GM18873 (cell line): ENCODE measurements around the gene KCTD16.

Source experiments
- ATAC-seq: cut with Tn5 transposase; IDR thresholded peaks from one replicate; pipeline ENCODE4 v1.9.1; 2021; ENCODE audit warnings: mild to moderate bottlenecking, moderate library complexity, moderate number of reproducible peaks; ENCODE audit not compliant: unreplicated experiment, low FRiP score

KCTD16 gene

GRCh38 chr5:144436007-144436406 lies 265.3 kb downstream of the KCTD16 start:
- ATAC-seq: no peak

DNA sequence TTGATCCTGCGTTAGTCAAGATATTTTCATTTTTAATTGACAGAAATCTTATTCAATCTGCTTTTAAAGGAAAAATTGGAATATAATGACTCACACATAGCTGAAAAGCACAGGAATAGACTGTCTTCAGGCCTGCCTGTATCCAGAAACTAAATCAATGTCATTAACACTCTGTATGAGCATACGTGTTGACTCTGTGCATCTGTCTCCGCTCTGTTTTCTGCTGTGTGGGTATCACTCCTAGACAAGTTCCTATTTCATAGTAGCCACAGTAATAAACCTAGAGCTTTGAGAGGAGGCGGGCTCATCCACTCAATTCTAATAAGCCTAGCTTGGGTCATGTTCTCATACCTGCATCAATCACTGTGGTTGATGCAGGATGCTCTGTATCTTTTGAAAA lies 267.6 kb downstream of the KCTD16 start:
- ATAC-seq: no peak

GRCh38 chr5:144448457-144448856 lies 277.8 kb downstream of the KCTD16 start:
- ATAC-seq: no peak

- no peak for ATAC-seq
These were observed 280.7 kb downstream of the KCTD16 start for GRCh38 chr5:144451187-144451973.

DNA sequence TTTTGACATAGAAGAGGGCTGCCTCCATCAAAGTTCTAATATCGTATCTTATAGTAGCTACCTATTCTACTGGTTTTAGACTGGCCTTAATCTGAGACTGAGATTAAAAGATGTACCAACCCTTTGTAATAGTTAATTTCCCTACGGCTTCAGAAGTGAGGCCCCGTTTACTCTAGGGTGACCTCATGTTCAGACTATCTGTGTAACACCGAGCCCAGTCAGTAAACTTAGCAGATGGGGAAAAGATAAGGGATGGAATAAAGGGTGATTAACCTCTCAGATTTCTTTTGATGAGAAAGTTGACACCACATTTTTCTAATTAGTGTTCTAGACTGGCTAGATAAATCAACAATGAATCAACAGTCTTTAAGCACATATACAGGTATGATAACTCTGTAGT lies 283.1 kb downstream of the KCTD16 start:
- no peak for ATAC-seq

- ATAC-seq: no peak
These were observed 286.5 kb downstream of the KCTD16 start for GRCh38 chr5:144457160-144457559.

- ATAC-seq: no peak
These were observed 287.5 kb downstream of the KCTD16 start for GRCh38 chr5:144458216-144458615.

DNA sequence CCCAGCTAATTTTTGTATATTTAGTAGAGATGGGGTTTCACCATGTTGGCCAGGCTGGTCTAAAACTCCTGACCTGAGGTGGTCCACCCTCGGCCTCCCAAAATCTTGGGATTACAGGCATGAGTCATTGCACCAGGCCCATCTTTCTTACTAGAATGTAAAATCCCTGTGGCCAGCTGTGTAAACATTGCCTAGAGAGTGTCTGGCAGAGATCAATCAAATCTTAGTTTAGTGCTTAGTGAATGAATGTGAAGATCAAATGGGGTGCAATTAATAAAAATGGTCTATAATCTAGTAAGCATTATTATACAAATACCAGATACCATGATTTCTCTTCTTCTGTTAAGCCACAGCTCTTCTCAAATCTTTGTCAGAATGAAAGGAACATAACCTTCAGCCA lies 289.9 kb downstream of the KCTD16 start:
- ATAC-seq: no peak

DNA sequence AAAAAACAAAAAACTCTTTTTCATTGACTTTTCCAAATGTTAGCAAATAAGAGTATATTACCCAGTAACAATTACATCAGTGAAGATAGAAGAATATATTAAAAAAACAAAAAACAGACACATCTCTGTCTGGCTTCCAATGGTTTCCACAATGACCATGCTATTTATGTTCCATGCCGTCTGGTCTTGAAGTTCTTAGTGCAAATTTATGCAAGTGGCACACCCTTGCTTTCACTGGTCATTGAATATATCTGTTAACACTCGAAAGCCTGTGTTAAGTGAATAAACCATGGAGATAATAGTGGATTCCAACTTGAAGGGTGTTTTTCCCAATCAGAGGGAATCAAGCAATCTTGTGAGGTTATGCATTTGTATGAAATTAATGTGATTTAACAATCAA lies 291.9 kb downstream of the KCTD16 start:
- ATAC-seq: no peak

DNA sequence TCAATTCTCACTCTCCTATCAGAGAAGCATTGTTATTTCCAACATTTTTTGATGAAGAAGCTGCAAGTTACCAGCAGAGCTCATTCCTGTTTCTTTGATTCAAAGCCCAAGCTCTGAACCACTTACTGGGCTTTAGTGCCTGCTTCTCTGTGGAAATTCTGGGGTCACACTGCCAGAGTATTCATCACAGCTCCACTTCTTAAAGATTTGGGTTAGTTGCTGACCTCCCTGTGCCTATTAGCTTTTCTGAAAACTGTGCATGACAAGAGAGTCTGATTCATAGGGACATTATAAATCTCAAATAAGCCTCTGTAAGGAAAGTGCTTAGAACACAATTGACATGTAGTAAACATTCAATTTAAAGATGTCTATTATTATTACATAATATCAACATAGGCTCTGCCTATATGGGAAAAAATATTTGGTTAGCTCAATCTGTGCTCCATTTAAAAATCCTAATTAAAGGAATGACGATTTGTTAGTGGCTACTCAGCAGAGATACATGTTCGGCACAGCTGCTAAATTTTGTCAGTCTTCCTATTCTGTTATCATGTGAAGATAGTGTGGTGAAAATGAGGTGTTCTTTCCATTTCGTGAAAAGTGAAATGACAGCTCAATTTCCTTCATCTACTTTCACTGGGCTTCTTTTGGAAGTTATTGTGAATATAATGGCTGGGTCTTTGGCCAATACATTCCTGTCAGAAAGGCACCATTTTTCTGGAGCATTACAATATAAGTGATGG lies 293.0 kb downstream of the KCTD16 start:
- ATAC-seq: no peak

DNA sequence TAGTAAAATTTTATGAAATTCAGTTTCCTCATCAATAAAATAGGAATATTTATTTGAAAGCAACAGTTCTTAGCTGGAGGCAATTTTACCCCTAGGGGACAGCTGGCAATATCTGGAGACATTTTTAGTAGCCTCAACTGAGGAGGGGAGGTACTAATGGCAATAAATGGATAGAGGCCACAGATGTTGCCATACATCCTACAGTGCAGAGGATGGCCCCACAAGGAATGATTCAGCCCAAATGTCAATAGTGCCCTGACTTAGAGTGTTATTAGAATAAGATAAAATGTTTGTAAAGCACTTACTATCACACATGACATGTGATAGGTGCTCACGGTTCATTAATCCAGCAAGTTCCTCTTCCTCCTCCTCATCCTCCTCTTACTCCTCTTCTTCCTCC lies 293.6 kb downstream of the KCTD16 start:
- no peak for ATAC-seq

- no peak for ATAC-seq
These were observed 294.8 kb downstream of the KCTD16 start for GRCh38 chr5:144465441-144465840.

- ATAC-seq: no peak
These were observed 297.1 kb downstream of the KCTD16 start for GRCh38 chr5:144467792-144468191.

DNA sequence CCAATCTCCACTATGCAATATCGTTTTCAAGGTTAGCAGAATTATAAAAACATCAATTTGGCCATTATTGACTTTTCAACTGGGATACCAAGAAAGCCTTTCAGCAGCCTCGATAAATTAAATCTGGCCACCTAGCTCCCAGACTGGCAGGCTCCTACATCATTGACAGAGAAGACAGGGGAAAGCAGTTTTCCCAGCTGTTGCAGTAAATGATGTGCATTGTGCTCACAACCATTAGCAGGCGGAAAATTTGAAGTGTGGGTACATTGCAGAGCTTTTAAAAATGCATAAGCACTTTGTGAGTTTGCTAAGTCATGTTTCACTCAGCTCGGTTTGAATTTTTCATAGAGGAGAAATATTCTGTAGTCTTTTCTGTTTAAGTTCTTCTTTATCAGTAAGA lies 297.9 kb downstream of the KCTD16 start:
- no peak for ATAC-seq

- ATAC-seq: no peak
These were observed 298.4 kb downstream of the KCTD16 start for GRCh38 chr5:144469106-144469505.

GRCh38 chr5:144472221-144472620 lies 301.5 kb downstream of the KCTD16 start:
- ATAC-seq: no peak

GRCh38 chr5:144473650-144474049 lies 303.0 kb downstream of the KCTD16 start:
- no peak for ATAC-seq

GRCh38 chr5:144478565-144478964 lies 307.9 kb downstream of the KCTD16 start:
- no peak for ATAC-seq

DNA sequence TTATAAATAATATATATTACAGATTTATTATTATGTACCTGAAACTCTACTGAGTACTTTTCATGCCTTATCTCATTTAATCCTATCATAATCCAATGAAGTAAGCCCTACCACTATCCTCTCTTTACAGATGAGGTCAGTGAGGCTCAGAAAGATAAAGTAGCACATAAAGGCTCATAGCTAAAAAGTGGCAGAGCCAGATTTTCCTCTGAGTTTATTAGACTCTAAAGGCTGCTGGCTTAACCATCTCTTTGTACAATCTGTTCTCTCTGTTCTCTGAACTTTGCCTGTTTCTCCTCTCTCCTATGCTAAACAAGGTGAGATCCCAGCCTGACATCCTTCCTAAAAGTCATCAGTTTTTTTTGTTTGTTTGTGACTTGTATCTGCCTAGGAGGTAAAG lies 311.2 kb downstream of the KCTD16 start:
- no peak for ATAC-seq

- ATAC-seq: no peak
These were observed 313.6 kb downstream of the KCTD16 start for GRCh38 chr5:144484124-144484897.

DNA sequence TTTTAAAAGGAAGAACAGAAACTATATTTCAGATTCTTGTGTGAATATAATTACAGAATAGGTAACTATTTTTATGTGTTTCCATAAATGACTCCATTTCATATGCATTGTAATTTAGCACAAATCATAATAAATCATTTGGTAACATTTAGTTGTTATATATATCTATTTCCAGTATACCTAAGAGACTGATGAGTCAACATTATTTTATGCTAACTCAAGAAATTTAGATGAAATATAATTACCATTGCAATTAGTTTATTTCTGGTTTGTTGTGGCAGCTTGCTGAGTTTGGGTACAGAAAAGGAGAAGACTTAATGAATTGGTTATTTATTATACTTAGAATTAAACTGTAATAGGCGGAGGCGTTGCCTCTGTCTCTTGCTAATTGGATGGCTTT lies 314.9 kb downstream of the KCTD16 start:
- ATAC-seq: no peak
